SKM-1 (cell line): Measurements from ENCODE around the gene MYH10.

ENCODE experiments used
- DNase-seq: peaks from one replicate; lab custom pipeline; 2025; ENCODE audit not compliant: unreplicated experiment; lab: John Stamatoyannopoulos, UW

Gene MYH10

GRCh38 chr17:8499171-8499570, 131.4 kb downstream of the MYH10 start:
- DNase-seq: no peak

GRCh38 chr17:8496081-8496480, 134.4 kb downstream of the MYH10 start:
- DNase-seq: no peak

- no peak for DNase-seq
Observed at GRCh38 chr17:8494506-8495111, 135.9 kb downstream of the MYH10 start.

GRCh38 chr17:8494021-8494420, 136.5 kb downstream of the MYH10 start:
- no peak for DNase-seq

GRCh38 chr17:8492121-8492520, 138.4 kb downstream of the MYH10 start:
- no peak for DNase-seq

GRCh38 chr17:8490256-8491023, 140.1 kb downstream of the MYH10 start:
- no peak for DNase-seq

- DNase-seq: no peak
Observed at GRCh38 chr17:8489841-8490240, 140.7 kb downstream of the MYH10 start.

GRCh38 chr17:8488901-8489300, 141.6 kb downstream of the MYH10 start:
- DNase-seq: no peak

GRCh38 chr17:8488491-8488890, 142.0 kb downstream of the MYH10 start:
- no peak for DNase-seq

- DNase-seq: no peak
Observed at GRCh38 chr17:8487743-8488142, 142.8 kb downstream of the MYH10 start.

- DNase-seq: no peak
Observed at GRCh38 chr17:8487130-8487645, 143.3 kb downstream of the MYH10 start.

- no peak for DNase-seq
Observed at GRCh38 chr17:8485491-8485890, 145.0 kb downstream of the MYH10 start.

GRCh38 chr17:8484465-8484864, 146.1 kb downstream of the MYH10 start:
- no peak for DNase-seq

- no peak for DNase-seq
Observed at GRCh38 chr17:8482546-8482945, 148.0 kb downstream of the MYH10 start.

- no peak for DNase-seq
Observed at GRCh38 chr17:8481703-8482102, 148.8 kb downstream of the MYH10 start.

- no peak for DNase-seq
Observed at GRCh38 chr17:8481089-8481488, 149.4 kb downstream of the MYH10 start.

- no peak for DNase-seq
Observed at GRCh38 chr17:8480011-8480976, 150.2 kb downstream of the MYH10 start.

GRCh38 chr17:8479431-8479947, 151.0 kb downstream of the MYH10 start:
- DNase-seq: no peak

- no peak for DNase-seq
Observed at GRCh38 chr17:8477715-8478441, 152.6 kb downstream of the MYH10 start.

- no peak for DNase-seq
Observed at GRCh38 chr17:8477171-8477570, 153.4 kb downstream of the MYH10 start.
